ENCODE results near the gene C6orf47. TPM values are rescaled to one million over a fixed set of nuclear protein-coding genes. Genes with fewer than 3 reads are reported as not detected.

Gene C6orf47
- total and polyA plus RNA-seq, 2 of the 13 experiments (the other 11 are each of a cell fraction or from before 2014, with no cell fraction given) = 1.7 to 18.1 TPM

GRCh38 chr6:31620586-31621319 is 39.8 kb downstream of the C6orf47 start, which contains the start of gene PRRC2A (continued):
- TF ChIP-seq KDM5A (IDR thresholded peaks at IDR 0.05; ENCODE audit: borderline replicate concordance, low read length) (peak; percentile 68), CENPT (CRISPR knock-in tag; IDR thresholded peaks at IDR 0.05; ENCODE audit: low read depth) (no peak), ATF6 (CRISPR knock-in tag; conservative IDR thresholded peaks at IDR 0.05) (0 out of 2 replicates have a peak, but pooled peaks have one; percentile 1), HMGXB4 (CRISPR knock-in tag; IDR thresholded peaks at IDR 0.05; ENCODE audit: borderline replicate concordance in 1 of 2, low read depth in 1 of 2) (peak; percentile 44 to 59; a peak in 3 of 4 replicates), ISX (CRISPR knock-in tag; conservative IDR thresholded peaks at IDR 0.05) (no peak), ZNF570 (CRISPR knock-in tag; IDR thresholded peaks at IDR 0.05; ENCODE audit: borderline replicate concordance) (no peak), ZNF350 (CRISPR knock-in tag; IDR thresholded peaks at IDR 0.05; ENCODE audit: borderline replicate concordance, low read depth) (0 out of 2 replicates have a peak, but pooled peaks have one; percentile 32), FOSL1 (CRISPR knock-in tag; IDR thresholded peaks at IDR 0.05; ENCODE audit: borderline replicate concordance) (no peak), PLRG1 (conservative IDR thresholded peaks at IDR 0.05) (no peak), ZNF576 (CRISPR knock-in tag; IDR thresholded peaks at IDR 0.05) (no peak), KLF9 (CRISPR knock-in tag; IDR thresholded peaks at IDR 0.05; ENCODE audit: low read depth) (no peak; the same call in none of the 2 replicates), GATAD1 (CRISPR knock-in tag; IDR thresholded peaks at IDR 0.05) (peak; percentile 14; the same call in 1 of the 2 replicates), ZNF772 (CRISPR knock-in tag; IDR thresholded peaks at IDR 0.05) (peak; percentile 77; the same call in 1 of the 2 replicates), SIX4 (CRISPR knock-in tag; IDR thresholded peaks at IDR 0.05) (no peak), SMARCC2 (IDR thresholded peaks at IDR 0.05) (no peak), REPIN1 (CRISPR knock-in tag; IDR thresholded peaks at IDR 0.05; ENCODE audit: borderline replicate concordance, low read depth) (peak; percentile 12), ZSCAN30 (CRISPR knock-in tag; IDR thresholded peaks at IDR 0.05) (peak; percentile 65; the same call in 1 of the 2 replicates), ZMYM4 (CRISPR knock-in tag; IDR thresholded peaks at IDR 0.05) (no peak), HNRNPK (IDR thresholded peaks at IDR 0.05; ENCODE audit: low read depth, low read length, poor library complexity, severe bottlenecking) (peak; percentile 85), ETV5 (CRISPR knock-in tag; IDR thresholded peaks at IDR 0.05; ENCODE audit: borderline replicate concordance) (no peak), ZNF274 (CRISPR knock-in tag; IDR thresholded peaks at IDR 0.05) (peak; percentile 80), EED (CRISPR knock-in tag; IDR thresholded peaks at IDR 0.05) (peak; percentile 94)

Data from HepG2 (cell line).